ENCODE data around the gene CPT1B.

The CPT1B gene

DNA sequence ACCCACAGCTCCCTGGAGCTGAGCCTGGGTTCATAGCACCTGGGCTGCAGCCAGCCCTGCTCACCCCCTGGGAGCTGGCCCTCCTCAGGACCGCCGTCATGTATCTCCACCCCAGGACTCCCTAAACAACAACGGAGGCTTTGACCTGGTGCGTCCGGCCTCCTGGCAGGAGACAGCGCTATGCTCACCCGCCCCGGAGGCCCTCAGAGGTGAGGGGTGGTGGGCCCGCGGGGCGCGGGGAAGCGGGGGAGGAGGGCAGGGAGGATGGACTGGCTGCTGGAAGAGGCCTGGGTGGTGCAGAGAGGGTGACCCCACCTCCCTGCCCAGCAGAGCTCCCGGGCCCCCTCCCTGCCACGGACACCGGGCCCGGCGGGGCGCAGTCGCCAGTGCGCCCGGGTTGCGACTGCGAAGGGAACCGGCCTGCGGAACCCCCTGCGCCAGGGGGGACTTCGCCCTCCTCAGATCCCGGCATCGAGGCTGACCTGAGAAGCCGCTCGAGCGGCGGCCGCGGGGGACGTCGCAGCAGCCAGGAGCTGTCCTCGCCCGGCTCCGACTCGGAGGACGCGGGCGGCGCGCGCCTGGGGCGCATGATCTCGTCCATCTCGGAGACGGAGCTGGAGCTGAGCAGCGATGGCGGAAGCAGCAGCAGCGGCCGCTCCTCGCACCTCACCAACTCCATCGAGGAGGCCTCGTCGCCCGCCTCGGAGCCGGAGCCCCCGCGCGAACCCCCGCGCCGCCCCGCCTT is 25.5 kb upstream of the CPT1B start:
- TF ChIP-seq, protein P1, sequence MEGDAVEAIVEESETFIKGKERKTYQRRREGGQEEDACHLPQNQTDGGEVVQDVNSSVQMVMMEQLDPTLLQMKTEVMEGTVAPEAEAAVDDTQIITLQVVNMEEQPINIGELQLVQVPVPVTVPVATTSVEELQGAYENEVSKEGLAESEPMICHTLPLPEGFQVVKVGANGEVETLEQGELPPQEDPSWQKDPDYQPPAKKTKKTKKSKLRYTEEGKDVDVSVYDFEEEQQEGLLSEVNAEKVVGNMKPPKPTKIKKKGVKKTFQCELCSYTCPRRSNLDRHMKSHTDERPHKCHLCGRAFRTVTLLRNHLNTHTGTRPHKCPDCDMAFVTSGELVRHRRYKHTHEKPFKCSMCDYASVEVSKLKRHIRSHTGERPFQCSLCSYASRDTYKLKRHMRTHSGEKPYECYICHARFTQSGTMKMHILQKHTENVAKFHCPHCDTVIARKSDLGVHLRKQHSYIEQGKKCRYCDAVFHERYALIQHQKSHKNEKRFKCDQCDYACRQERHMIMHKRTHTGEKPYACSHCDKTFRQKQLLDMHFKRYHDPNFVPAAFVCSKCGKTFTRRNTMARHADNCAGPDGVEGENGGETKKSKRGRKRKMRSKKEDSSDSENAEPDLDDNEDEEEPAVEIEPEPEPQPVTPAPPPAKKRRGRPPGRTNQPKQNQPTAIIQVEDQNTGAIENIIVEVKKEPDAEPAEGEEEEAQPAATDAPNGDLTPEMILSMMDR (IDR thresholded peaks at IDR 0.05; ENCODE audit: low read depth, low read length): no peak
- DNase-seq (ENCODE audit: extremely low read depth, low read depth): no peak

DNA sequence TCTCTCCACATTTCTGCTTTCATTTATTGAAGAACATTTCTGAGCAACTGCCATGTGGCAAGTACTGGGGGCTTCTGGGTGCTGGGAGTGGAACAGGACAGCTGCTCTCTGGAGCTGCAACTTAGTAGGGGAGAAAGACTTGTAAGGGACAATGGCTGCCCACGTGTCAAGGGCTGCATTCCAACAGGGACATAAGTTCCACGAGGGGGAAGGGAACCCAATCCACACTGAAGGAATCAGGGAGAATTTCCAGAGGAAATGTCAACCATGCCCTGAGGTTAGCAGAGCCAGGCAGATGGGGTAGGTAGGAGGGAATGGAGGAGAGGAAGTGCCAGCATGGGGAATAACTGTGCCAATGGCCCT is 24.1 kb upstream of the CPT1B start:
- TF ChIP-seq, protein P1 (IDR thresholded peaks at IDR 0.05; ENCODE audit: low read depth, low read length): no peak
- no peak for DNase-seq (ENCODE audit: extremely low read depth, low read depth)

DNA sequence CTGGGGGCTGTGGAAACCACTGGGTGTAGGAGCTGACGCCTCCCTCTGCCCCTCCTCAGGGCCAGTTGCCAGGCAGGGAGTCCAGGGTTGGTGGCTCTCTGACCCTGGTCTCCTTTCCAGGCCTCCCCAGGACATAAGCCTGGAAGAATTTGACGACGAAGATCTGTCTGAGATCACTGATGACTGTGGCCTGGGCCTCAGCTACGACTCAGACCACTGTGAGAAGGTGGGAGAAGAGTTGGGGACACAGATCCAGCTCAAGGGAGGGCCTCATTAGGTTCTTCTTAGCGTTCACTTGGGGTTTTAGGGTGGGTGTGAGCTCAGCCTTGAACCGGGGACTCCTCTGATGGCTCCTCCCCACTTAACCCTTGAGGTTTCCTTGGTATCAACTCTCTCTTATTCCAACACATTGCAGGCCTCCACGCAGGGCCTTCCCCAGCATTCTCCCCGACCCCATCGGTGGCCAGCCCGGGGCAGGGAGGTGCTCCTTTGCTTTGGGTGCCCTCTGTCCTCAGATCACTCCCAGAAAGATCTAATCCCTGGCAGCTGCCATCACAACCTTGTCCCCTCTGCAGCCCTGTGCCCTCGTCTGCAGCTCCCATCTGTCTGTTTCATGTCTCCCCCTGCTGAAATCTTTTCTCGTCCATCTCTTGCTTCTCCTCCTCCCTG is 23.6 kb upstream of the CPT1B start:
- TF ChIP-seq, protein P1 (IDR thresholded peaks at IDR 0.05; ENCODE audit: low read depth, low read length): no peak

DNA sequence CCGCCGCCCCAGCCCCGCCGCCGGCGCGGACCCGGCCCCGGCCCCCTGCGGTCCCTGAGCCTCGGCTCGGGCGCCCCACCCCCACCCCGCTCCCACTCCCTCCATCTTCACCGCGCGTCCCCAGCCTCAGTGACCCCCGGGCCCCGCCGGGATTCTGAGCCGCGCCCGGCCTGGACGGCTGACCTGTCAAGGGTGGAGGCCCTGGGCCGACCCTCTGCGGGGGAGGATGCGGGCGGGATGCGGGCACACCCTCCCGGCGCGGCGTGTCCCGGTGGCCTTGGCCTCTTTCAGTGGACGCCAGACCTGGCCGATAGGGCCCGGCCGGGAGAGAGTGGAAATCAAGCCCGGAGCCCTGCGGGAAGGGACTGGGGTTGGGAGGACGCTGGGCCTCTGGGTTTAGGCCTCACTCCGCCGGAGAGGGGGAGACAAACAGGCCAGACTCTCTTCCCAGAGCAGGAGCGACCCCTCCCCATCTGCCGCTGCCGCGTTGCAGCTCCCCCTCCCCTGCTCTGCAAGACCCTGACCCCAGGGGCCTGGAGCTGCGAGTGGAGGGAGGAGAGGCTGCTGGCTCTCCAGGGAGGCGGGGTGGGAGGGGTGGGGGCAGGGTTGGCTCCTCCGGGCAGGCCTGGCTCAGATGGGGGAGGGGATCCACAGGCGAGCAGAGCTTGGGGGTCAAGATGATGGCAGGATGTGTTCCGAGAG is 22.9 kb upstream of the CPT1B start:
- DNase-seq (ENCODE audit: extremely low read depth, low read depth): no peak
- TF ChIP-seq, protein P1 (IDR thresholded peaks at IDR 0.05; ENCODE audit: low read depth, low read length): no peak

More for the DNA sequence above, 23.6 kb upstream of the CPT1B start:
- no peak for DNase-seq (ENCODE audit: extremely low read depth, low read depth)

DNA sequence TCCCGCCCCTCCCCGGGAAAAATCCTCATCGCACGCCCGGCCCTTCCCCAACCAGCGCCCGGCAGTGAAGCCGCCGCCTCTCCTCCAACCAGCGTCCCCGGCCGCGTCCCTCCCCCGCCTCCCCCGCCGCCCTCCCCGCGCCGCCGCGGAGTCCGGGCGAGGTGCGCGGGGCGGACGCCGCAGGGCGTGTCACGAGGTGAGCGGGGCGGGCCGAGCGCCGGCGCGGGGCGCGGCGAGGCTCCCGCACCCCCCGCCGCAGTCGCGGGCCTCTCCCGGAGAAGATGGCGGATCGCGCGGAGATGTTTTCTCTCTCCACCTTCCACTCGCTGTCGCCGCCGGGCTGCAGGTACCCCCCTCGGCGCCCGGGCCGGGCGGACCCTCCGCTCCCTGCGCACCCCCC is 22.3 kb upstream of the CPT1B start, which contains the start of gene MAPK8IP2:
Gene MAPK8IP2 (plus strand): TSS at position 256 of the 400 bp plus-strand sequence. CDS start 26 bp downstream, at position 282.
- TF ChIP-seq, protein P1 (IDR thresholded peaks at IDR 0.05; ENCODE audit: low read depth, low read length): no peak
- DNase-seq (ENCODE audit: extremely low read depth, low read depth): no peak

DNA sequence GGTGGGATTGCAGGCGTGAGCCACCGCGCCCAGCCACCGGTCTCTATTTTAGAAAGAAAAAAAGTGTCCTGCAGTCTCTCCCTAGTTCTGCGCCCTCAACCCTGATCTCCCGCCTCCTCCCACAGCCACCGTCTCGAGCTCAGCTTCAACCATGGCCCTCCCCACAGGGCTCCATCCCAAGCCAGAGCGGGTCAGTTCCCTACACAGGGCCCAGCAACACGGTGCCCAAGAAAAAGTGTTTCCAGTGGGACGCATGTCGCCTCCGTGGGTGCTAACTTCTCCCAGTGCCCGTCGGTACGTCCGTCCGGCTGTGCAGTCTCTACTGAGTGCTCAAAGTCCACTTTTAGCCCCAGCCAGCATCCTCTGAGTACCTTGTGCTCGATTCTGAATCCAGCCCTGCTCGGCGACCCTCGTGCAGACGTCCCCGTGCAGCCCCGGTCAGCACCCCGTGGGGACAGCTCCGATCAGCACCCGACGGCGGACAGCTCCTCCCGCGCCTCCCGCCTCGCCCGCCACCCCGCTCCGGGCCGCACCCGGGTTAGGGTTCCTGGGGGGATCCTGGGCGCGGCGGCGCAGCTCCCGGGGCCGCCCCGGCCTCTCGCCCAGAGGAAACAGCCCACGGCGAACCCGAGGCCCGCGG is 21.7 kb upstream of the CPT1B start:
- DNase-seq (ENCODE audit: extremely low read depth, low read depth): no peak
- TF ChIP-seq, protein P1 (IDR thresholded peaks at IDR 0.05; ENCODE audit: low read depth, low read length): no peak

All from AG09319 (cell line).